Pancreas (tissue), 10 donors: Measurements from ENCODE around the gene RTL5. TPM values are rescaled to one million over a fixed set of nuclear protein-coding genes. Genes with fewer than 3 reads are reported as not detected.

Experiments
- ATAC-seq, 4 donors: fragments of 200-7000 bp; cut with Tn5 transposase; one replicate each; pipeline versions ENCODE4 v1.8.0 to v1.9.1; 2020; ENCODE audit warnings: mild to moderate bottlenecking in 4 of 4, moderate library complexity in 4 of 4
- DNase-seq, 6 donors: peaks; one replicate each; pipeline ENCODE4 v3.0.0-alpha.2; 2020
- FAIRE-seq: peaks from 2 replicates; lab custom pipeline; 2012; peaks lifted over from hg19 to GRCh38; lab: Jason Lieb, UNC
- H3K27ac ChIP-seq, 4 donors: fragments of 200-600 bp; sonication (generic); 1 replicate in 3 of 4; 2 replicates in 1 of 4; pipeline versions ENCODE4 v1.5.0 to v1.8.0; 2020
- H3K27me3 ChIP-seq, 4 donors: fragments of 200-600 bp; one replicate each; pipeline ENCODE4 v1.8.0; 2021
- H3K36me3 ChIP-seq, 3 donors: fragments of 200-600 bp; sonication (generic) in 1 of 3; one replicate each; pipeline versions ENCODE4 v1.5.0 to v1.8.0; 2020 to 2021
- H3K4me1 ChIP-seq, 3 donors: fragments of 200-600 bp; one replicate each; pipeline ENCODE4 v1.8.0; 2021
- H3K4me3 ChIP-seq, 4 donors: fragments of 200-600 bp; sonication (generic) in 2 of 4; one replicate each; pipeline versions ENCODE4 v1.5.0 to v1.8.0; 2020 to 2021
- H3K9me3 ChIP-seq, 4 donors: fragments of 200-600 bp; one replicate each; pipeline ENCODE4 v1.8.0; 2021
- CTCF ChIP-seq, 4 donors: fragments of 200-600 bp; sonication (generic) in 3 of 4; IDR thresholded peaks; one replicate each; pipeline versions ENCODE4 v1.5.0 to v1.8.0; 2021; ENCODE audit warnings: antibody characterized with exemption in 4 of 4
- WGBS, 2 donors: extraction: QIAGEN DNeasy Blood & Tissue Kit; methylation state at CpG; one replicate each; pipeline ENCODE4 v1.1.7; 2013; 5-methylcytosine and 5-hydroxymethylcytosine counted together
- intact Hi-C, 3 donors: fragments of 100-400 bp; cut with DNase I; formaldehyde crosslinking; loops; one replicate each; pipeline versions ENCODE4 v1.11.1 to v1.14.2; 2022
- polyA plus RNA-seq, 2 donors: library from polyadenylated mRNA; stranded (reverse); fragments of 200-250 nt; gene quantifications; one replicate each; pipeline ENCODE4 v1.2.3, GENCODE V29; 2013
- total RNA-seq, 6 donors: library from RNA; stranded (reverse); fragmentation: NEBNext Ultra II Directional in 4 of 6; extraction: Animal tissue kit (Norgen Biotek cat#: 25700) in 4 of 6; gene quantifications; one replicate each; pipeline versions ENCODE4 v1.2.1 to v1.2.4, GENCODE V29; 2021 to 2023
- donor health status: healthy with polysubstance abuse.
- donor health status: DM: no; HTN: no; CAD: no; lungs with moderate emphysema.
- donor health status: DM: no; HTN: no; CAD: no.
- donor health status: control.
- donor health status: control.
- donor health status: Bipolar disorder and iron deficiency.
- donor health status: DM: yes; HTN: yes; CAD: no.
- donor health status: DM: no; HTN: no; CAD: no.
- donor health status: DM: no; HTN: no; CAD: no.
- donor health status: DM: yes; HTN: yes; CAD: no.

Gene RTL5
- total and polyA plus RNA-seq, 8 donors = 0.51 to 8.6 (median 2.3) TPM

- Histone ChIP-seq H3K27ac (no peak overlapping the region), H3K4me1 (peaks cover 0 to 4% (median 0%) of the 10 kb centered on the region in 3 donors), H3K4me3 (no peak overlapping the region), H3K9me3 (no peaks in the 10 kb centered on the region), H3K27me3 (peaks cover 0 to 19% (median 0%) of the 10 kb centered on the region in 4 donors), H3K36me3 (no peaks in the 10 kb centered on the region)
- WGBS, 2 donors = 33 to 37% methylated on average over 6 of the region's 6 CpGs
- DNase-seq (peak in 1 of 6 donors; percentile 21), FAIRE-seq (no peak), ATAC-seq (no peak)
- intact Hi-C loops = loop anchor here in 2 of 3 donors (5.0 to 10.0 kb wide), 2 partner anchors 101 to 118 kb away; no protein-coding TSS in a partner anchor
- TF ChIP-seq CTCF (IDR thresholded peaks at IDR 0.05) = no peak
These were observed 6.2 kb downstream of the RTL5 start for GRCh38 chrX:72125331-72126047.

GRCh38 chrX:72124540-72125201 lies 7.0 kb downstream of the RTL5 start:
- Histone ChIP-seq H3K36me3 (no peaks in the 10 kb centered on the region), H3K27me3 (peaks cover 0 to 11% (median 0%) of the 10 kb centered on the region in 4 donors), H3K4me1 (peaks cover 0 to 4% (median 0%) of the 10 kb centered on the region in 3 donors), H3K4me3 (no peak overlapping the region), H3K9me3 (no peaks in the 10 kb centered on the region), H3K27ac (no peak overlapping the region)
- ATAC-seq (no peak), FAIRE-seq (no peak), DNase-seq (peak in 1 of 6 donors; percentile 22)
- intact Hi-C loops = loop anchor here in 2 of 3 donors (5.0 to 10.0 kb wide), 2 partner anchors 100 to 117 kb away; no protein-coding TSS in a partner anchor
- 50 to 56% methylated on average over 8 of the region's 8 CpGs for WGBS, 2 donors
- no peak for TF ChIP-seq CTCF (IDR thresholded peaks at IDR 0.05)

GRCh38 chrX:72123471-72124185 lies 8.1 kb downstream of the RTL5 start:
- intact Hi-C loops = loop anchor here in 1 of 3 donors (10.0 kb wide), 1 partner anchor 99 kb away; no protein-coding TSS in a partner anchor
- H3K27me3 ChIP-seq = peaks cover 0 to 10% (median 0%) of the 10 kb centered on the region in 4 donors

More at GRCh38 chrX:72123471-72124185, 8.1 kb downstream of the RTL5 start:
- ATAC-seq = no peak
- DNase-seq = peak in 1 of 6 donors; percentile 33
- no peak for FAIRE-seq
- no peak for TF ChIP-seq CTCF (IDR thresholded peaks at IDR 0.05)
- Histone ChIP-seq H3K9me3 (no peaks in the 10 kb centered on the region), H3K27ac (no peak overlapping the region), H3K4me1 (peaks cover 0 to 4% (median 0%) of the 10 kb centered on the region in 3 donors), H3K36me3 (no peaks in the 10 kb centered on the region), H3K4me3 (no peak overlapping the region)
- WGBS, 2 donors = 57 to 66% methylated on average over 11 of the region's 11 CpGs
